ENCODE data around the gene STX1B.

- TF ChIP-seq CTCF (conservative IDR thresholded peaks at IDR 0.05) (no peak), ZFX (IDR thresholded peaks at IDR 0.05) (no peak)
Measured at GRCh38 chr16:31002250-31002700, 8.2 kb downstream of the STX1B start.

Measured in C4-2B (cell line).